ENCODE results near the gene TEAD4. TPM values are rescaled to one million over a fixed set of nuclear protein-coding genes. Genes with fewer than 3 reads are reported as not detected.

The TEAD4 gene
- total and polyA plus RNA-seq, 11 donors, result 5.7 to 59.2 (median 16.1) TPM

DNA sequence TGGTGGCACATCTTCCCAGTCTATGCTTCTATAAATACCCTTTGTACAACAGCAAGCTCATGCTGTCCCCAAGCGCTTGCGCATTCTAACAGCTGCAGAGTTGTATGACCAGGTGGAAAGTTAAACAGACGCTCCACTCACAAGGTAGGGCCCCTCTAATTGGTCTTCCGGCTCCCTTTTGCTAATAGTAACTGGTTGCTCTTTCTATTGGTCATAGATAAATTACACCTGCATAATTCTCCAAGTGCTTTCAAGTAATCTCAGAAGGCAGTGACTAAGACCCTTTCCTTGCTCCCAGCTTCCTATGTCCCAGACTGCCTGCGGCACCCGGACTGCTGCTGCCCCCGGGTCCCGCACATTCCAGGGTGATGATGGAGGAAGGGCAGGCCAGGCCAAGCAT, 111.9 kb downstream of the TEAD4 start:
- peak; percentile 55 to 71 (median 68) for ATAC-seq
- WGBS, 4 donors, result 68 to 75% (median 74%) methylated on average over 8 of the region's 8 CpGs
- H3K36me3 ChIP-seq, result no peaks in the 10 kb centered on the region
- peaks cover 0 to 4% (median 0%) of the 10 kb centered on the region in 9 donors for H3K27me3 ChIP-seq
- H3K4me1 ChIP-seq, result peaks cover 0 to 38% (median 12%) of the 10 kb centered on the region in 12 donors
- intact Hi-C loops (cut with DNase I), result loop anchor here in 7 of 10 donors (5.0 to 10.0 kb wide), 4 partner anchors 61 to 206 kb away; no protein-coding TSS in a partner anchor
- DNase-seq, result peak in 3 of 5 donors; percentile 6 to 59 (median 47)
- peak overlapping the region in 4 of 12 donors; percentile 30 to 51 (median 41) for H3K27ac ChIP-seq
- no peak overlapping the region for H3K4me3 ChIP-seq
- TF ChIP-seq, protein P1, sequence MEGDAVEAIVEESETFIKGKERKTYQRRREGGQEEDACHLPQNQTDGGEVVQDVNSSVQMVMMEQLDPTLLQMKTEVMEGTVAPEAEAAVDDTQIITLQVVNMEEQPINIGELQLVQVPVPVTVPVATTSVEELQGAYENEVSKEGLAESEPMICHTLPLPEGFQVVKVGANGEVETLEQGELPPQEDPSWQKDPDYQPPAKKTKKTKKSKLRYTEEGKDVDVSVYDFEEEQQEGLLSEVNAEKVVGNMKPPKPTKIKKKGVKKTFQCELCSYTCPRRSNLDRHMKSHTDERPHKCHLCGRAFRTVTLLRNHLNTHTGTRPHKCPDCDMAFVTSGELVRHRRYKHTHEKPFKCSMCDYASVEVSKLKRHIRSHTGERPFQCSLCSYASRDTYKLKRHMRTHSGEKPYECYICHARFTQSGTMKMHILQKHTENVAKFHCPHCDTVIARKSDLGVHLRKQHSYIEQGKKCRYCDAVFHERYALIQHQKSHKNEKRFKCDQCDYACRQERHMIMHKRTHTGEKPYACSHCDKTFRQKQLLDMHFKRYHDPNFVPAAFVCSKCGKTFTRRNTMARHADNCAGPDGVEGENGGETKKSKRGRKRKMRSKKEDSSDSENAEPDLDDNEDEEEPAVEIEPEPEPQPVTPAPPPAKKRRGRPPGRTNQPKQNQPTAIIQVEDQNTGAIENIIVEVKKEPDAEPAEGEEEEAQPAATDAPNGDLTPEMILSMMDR (IDR thresholded peaks at IDR 0.05), result peak in 1 of 12 donors; percentile 19
- no peak for TF ChIP-seq POLR2A (IDR thresholded peaks at IDR 0.05)
- no peaks in the 10 kb centered on the region for H3K9me3 ChIP-seq

DNA sequence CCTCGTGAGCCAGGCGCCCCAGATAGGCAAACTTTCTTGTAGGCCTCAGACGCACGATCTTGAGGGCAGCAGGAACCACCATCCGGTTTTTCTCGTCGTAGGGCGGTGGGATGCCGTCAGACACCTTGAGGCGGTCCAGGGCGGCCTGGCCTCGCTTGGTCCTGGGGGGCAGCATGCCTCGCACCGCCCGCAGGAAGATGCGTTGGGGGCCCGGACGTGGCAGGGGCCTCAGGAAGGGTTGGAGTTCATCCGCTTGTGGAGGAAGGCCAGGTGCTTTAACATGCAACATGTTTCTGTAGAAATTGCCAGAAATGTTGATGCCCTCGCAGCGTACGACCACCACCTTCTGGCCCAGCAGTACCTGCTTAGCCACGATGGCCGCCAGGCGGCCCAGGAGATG, 112.5 kb downstream of the TEAD4 start:
- WGBS, 4 donors, result 94 to 97% (median 96%) methylated on average over 21 to 25 of the region's 25 CpGs
- Histone ChIP-seq H3K27me3 (peaks cover 0 to 4% (median 0%) of the 10 kb centered on the region in 9 donors), H3K9me3 (no peaks in the 10 kb centered on the region), H3K36me3 (no peaks in the 10 kb centered on the region), H3K27ac (no peak overlapping the region), H3K4me1 (peaks cover 0 to 43% (median 16%) of the 10 kb centered on the region in 12 donors), H3K4me3 (no peak overlapping the region)
- DNase-seq (peak in 1 of 5 donors; percentile 51), ATAC-seq (no peak)
- intact Hi-C loops (cut with DNase I), result loop anchor here in 8 of 10 donors (2.0 to 10.0 kb wide), 10 partner anchors 57 to 206 kb away; no protein-coding TSS in a partner anchor
- TF ChIP-seq POLR2A (IDR thresholded peaks at IDR 0.05), result no peak
- TF ChIP-seq, protein P1 (IDR thresholded peaks at IDR 0.05), result no peak

DNA sequence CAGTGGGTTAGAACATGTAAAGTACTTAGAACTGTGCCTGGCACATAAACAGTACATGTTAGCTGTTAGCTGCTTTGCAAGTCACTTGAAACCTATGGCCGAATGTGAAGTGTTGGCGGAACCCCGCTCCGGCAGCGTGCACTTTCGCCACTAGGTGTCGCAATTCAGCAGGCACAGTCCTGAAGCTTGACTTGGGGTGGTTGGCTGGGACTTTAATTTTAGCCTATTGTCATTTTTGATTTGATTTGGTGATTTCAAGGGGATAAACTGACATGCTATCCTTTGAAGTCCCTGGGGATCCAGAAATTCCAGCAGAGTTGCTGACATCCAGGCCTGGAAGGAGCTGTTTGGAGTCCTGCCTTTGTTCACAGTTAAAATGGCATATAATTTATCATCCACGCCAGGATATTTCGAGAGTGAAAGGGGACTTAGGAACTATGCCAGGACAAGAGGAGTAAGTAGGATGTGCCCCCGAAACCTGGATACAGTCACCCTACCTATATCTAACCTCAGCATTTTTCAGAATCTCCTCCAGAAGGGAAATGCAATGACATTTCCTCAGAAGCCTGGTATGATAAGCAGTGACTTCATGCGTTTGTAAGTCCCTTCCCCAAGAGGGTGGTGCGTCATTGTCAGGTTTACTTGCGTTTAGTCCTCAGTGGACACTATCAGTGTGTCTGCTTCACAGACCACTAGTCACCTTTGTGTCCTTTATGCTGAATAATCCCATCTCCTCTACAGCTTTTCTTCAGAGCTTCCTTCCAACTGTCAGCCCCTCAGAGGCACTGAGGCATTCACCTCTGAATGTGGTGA, 114.4 kb downstream of the TEAD4 start:
- TF ChIP-seq POLR2A (IDR thresholded peaks at IDR 0.05), result no peak
- TF ChIP-seq, protein P1 (IDR thresholded peaks at IDR 0.05), result peak; percentile 96 to 100 (median 99)
- Histone ChIP-seq H3K27me3 (peaks cover 0 to 13% (median 0%) of the 10 kb centered on the region in 9 donors), H3K9me3 (no peaks in the 10 kb centered on the region), H3K36me3 (no peaks in the 10 kb centered on the region), H3K4me1 (peaks cover 0 to 48% (median 25%) of the 10 kb centered on the region in 12 donors), H3K4me3 (no peak overlapping the region), H3K27ac (peak overlapping the region in 7 of 12 donors; percentile 3 to 64 (median 32))
- DNase-seq (peak; percentile 80 to 89 (median 85)), ATAC-seq (peak in 3 of 4 donors; percentile 21 to 58 (median 43))
- WGBS, 4 donors, result 2 to 4% (median 3%) methylated on average over 13 of the region's 13 CpGs
- intact Hi-C loops (cut with DNase I), result loop anchor here (1.0 to 10.0 kb wide), 12 partner anchors 55 to 204 kb away; no protein-coding TSS in a partner anchor

DNA sequence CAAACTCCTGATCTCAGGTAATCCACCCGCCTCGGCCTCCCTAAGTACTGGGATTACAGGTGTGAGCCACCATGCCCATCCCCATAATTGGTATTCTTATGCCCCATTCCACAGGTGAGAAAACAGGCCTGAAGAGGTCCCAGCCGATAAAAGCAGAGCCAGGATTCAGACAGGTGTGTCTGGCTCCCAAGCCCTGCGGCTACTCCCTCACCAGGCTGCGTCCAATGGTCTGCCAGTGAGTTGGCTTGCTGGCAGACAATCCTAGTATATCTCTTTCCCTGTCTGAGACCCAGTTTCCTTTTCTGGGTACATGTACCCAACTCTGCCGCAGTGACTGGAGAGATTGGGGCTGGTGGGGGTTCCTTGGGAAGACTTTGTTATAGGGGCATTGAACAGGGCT, 116.1 kb downstream of the TEAD4 start:
- no peak for ATAC-seq
- peak overlapping the region in 1 of 12 donors; percentile 92 for H3K27ac ChIP-seq
- intact Hi-C loops (cut with DNase I), result loop anchor here in 4 of 10 donors (2.0 to 10.0 kb wide), 4 partner anchors 47 to 199 kb away; no protein-coding TSS in a partner anchor

More for the DNA sequence above, 116.1 kb downstream of the TEAD4 start:
- Histone ChIP-seq H3K36me3 (no peaks in the 10 kb centered on the region), H3K4me3 (no peak overlapping the region), H3K4me1 (peaks cover 0 to 53% (median 31%) of the 10 kb centered on the region in 12 donors), H3K9me3 (no peaks in the 10 kb centered on the region), H3K27me3 (peaks cover 0 to 13% (median 0%) of the 10 kb centered on the region in 9 donors)
- 78 to 94% (median 92%) methylated on average over 6 of the region's 6 CpGs for WGBS, 4 donors
- no peak for TF ChIP-seq POLR2A (IDR thresholded peaks at IDR 0.05)
- TF ChIP-seq, protein P1 (IDR thresholded peaks at IDR 0.05), result no peak
- peak in 1 of 5 donors; percentile 4 for DNase-seq
